Stimulated activated CD4-positive, alpha-beta T cell treated with anti-CD3 and anti-CD28 coated beads, Interleukin-4, amount 100 ng/mL, for 4 hours (primary cell): ENCODE measurements around the gene ATP6V0D1.
A peak's percentile ranks its signal among the peaks of the same experiment; 100 is the strongest.
"Not testable (repeated sequence)": the region's sequence is repeated elsewhere in the genome, so short reads cannot be mapped to it uniquely, and the experiment has no call there.

Experiments
- DNase-seq, 2 experiments: peaks; one replicate each; pipeline ENCODE4 v3.0.0-alpha.2; 2020

ATP6V0D1 gene

GRCh38 chr16:67424261-67424615 lies 56.7 kb downstream of the ATP6V0D1 start:
- no peak for DNase-seq

GRCh38 chr16:67423611-67424260 lies 57.2 kb downstream of the ATP6V0D1 start:
- no peak for DNase-seq

- no peak for DNase-seq
Measured at GRCh38 chr16:67423015-67423414, 57.9 kb downstream of the ATP6V0D1 start.

GRCh38 chr16:67421030-67421429 lies 59.9 kb downstream of the ATP6V0D1 start:
- no peak for DNase-seq

- DNase-seq = no peak
Measured at GRCh38 chr16:67419931-67420330, 61.0 kb downstream of the ATP6V0D1 start.

- no peak for DNase-seq
Measured at GRCh38 chr16:67419502-67419901, 61.5 kb downstream of the ATP6V0D1 start.

GRCh38 chr16:67417333-67418061 lies 63.5 kb downstream of the ATP6V0D1 start:
- no peak for DNase-seq

GRCh38 chr16:67415872-67416793 lies 64.8 kb downstream of the ATP6V0D1 start, which contains the start of gene ZDHHC1:
TSS of gene ZDHHC1 (minus strand) at chr16:67416477. CDS start at chr16:67407775, 8,702 bp downstream.
- DNase-seq = peak; percentile 14 to 62

GRCh38 chr16:67415421-67415820 lies 65.5 kb downstream of the ATP6V0D1 start:
- DNase-seq = not testable (repeated sequence)

- DNase-seq = no peak
Measured at GRCh38 chr16:67413978-67414911, 66.7 kb downstream of the ATP6V0D1 start.

GRCh38 chr16:67412294-67412693 lies 68.7 kb downstream of the ATP6V0D1 start:
- no peak for DNase-seq

GRCh38 chr16:67411339-67411738 lies 69.6 kb downstream of the ATP6V0D1 start:
- DNase-seq = no peak

- DNase-seq = no peak
Measured at GRCh38 chr16:67409631-67410030, 71.3 kb downstream of the ATP6V0D1 start.

GRCh38 chr16:67407788-67408452 lies 73.0 kb downstream of the ATP6V0D1 start:
- no peak for DNase-seq

- DNase-seq = no peak
Measured at GRCh38 chr16:67407176-67407787, 73.7 kb downstream of the ATP6V0D1 start.

- no peak for DNase-seq
Measured at GRCh38 chr16:67406111-67406971, 74.6 kb downstream of the ATP6V0D1 start.

- no peak for DNase-seq
Measured at GRCh38 chr16:67405336-67405735, 75.6 kb downstream of the ATP6V0D1 start.

- no peak for DNase-seq
Measured at GRCh38 chr16:67404740-67405226, 76.2 kb downstream of the ATP6V0D1 start.

GRCh38 chr16:67403976-67404555 lies 76.9 kb downstream of the ATP6V0D1 start:
- no peak for DNase-seq

- DNase-seq = no peak
Measured at GRCh38 chr16:67400901-67401300, 80.1 kb downstream of the ATP6V0D1 start.
